IMR-90 (cell line): Measurements from ENCODE around the gene RUNX2. TPM values are rescaled to one million over a fixed set of nuclear protein-coding genes. Genes with fewer than 3 reads are reported as not detected.

ENCODE experiments used
- ATAC-seq: fragments of 200-7000 bp; cut with Tn5 transposase; 2 replicates; pipeline ENCODE4 v1.9.1; 2020; ENCODE audit warnings: low read depth, mild to moderate bottlenecking, moderate library complexity
- BruUV-seq: library from RNA; stranded (reverse); fragments of 400-500 nt; replicated peaks from 2 replicates; lab custom pipeline; 2021; lab: Mats Ljungman, UMichigan
- CTCF ChIA-PET: fragments of 300-600 bp; formaldehyde crosslinking; extraction: SDS; loops from one replicate; lab custom pipeline; 2021; ENCODE audit warnings: antibody characterized with exemption; lab: Yijun Ruan, JAX
- POLR2A ChIA-PET: fragments of 300-600 bp; sonication (Branson Sonifier 250); formaldehyde crosslinking; loops from one replicate; lab custom pipeline; 2022; ENCODE audit warnings: antibody characterized with exemption; ENCODE audit not compliant: unreplicated experiment; lab: Charles Lee
- DNase-seq: peaks from one replicate; pipeline ENCODE4 v3.0.0; 2013
- H2AFZ ChIP-seq: replicated peaks from 2 replicates; pipeline ENCODE3; 2013; ENCODE audit warnings: low read length, mild to moderate bottlenecking; ENCODE audit not compliant: poor library complexity
- H2AK5ac ChIP-seq: 2 replicates; pipeline ENCODE4 v1.6.1; 2013; ENCODE audit warnings: low read depth, low read length, inconsistent platforms
- H2AK9ac ChIP-seq: replicated peaks from 2 replicates; pipeline ENCODE3; 2013; ENCODE audit warnings: mild to moderate bottlenecking, low read depth, low read length, moderate library complexity; ENCODE audit not compliant: poor library complexity
- H2BK120ac ChIP-seq: 2 replicates; pipeline ENCODE4 v1.6.1; 2013; ENCODE audit warnings: low read depth, low read length, inconsistent platforms
- H2BK15ac ChIP-seq: 3 replicates; pipeline ENCODE4 v1.6.1; 2013; ENCODE audit warnings: low read depth, low read length, inconsistent platforms
- H2BK20ac ChIP-seq: 2 replicates; pipeline ENCODE4 v1.6.1; 2013; ENCODE audit warnings: low read depth, mild to moderate bottlenecking, inconsistent platforms, low read length, moderate library complexity
- H2BK5ac ChIP-seq: 2 replicates; pipeline ENCODE4 v1.6.1; 2013; ENCODE audit warnings: mild to moderate bottlenecking, low read depth, low read length, inconsistent platforms; ENCODE audit not compliant: poor library complexity, severe bottlenecking
- H3K14ac ChIP-seq: replicated peaks from 2 replicates; pipeline ENCODE4 v1.6.1; 2013; ENCODE audit warnings: low read depth, low read length, inconsistent platforms
- H3K18ac ChIP-seq: 2 replicates; pipeline ENCODE4 v1.6.1; 2013; ENCODE audit warnings: low read depth, low read length, control low read depth
- H3K23ac ChIP-seq: 2 replicates; pipeline ENCODE4 v1.6.1; 2013; ENCODE audit warnings: low read depth, low read length, inconsistent platforms
- H3K27ac ChIP-seq: 2 replicates; pipeline ENCODE4 v1.5.1; 2013; ENCODE audit warnings: mild to moderate bottlenecking, control low read depth, low read length; ENCODE audit not compliant: insufficient read depth
- H3K27me3 ChIP-seq: 2 replicates; pipeline ENCODE4 v1.6.1; 2013; ENCODE audit warnings: low read length; ENCODE audit not compliant: control insufficient read depth, insufficient read depth
- H3K36me3 ChIP-seq: 2 replicates; pipeline ENCODE4 v1.6.1; 2013; ENCODE audit warnings: low read length, mixed read lengths; ENCODE audit not compliant: control insufficient read depth, insufficient read depth
- H3K4ac ChIP-seq: 2 replicates; pipeline ENCODE4 v1.6.1; 2013; ENCODE audit warnings: low read depth, low read length, inconsistent platforms
- H3K4me1 ChIP-seq: 2 replicates; pipeline ENCODE4 v1.6.1; 2013; ENCODE audit warnings: low read length, mixed read lengths; ENCODE audit not compliant: control insufficient read depth, insufficient read depth
- H3K4me2 ChIP-seq: 2 replicates; pipeline ENCODE4 v1.6.1; 2013; ENCODE audit warnings: low read depth, mild to moderate bottlenecking, control low read depth, low read length, moderate library complexity
- H3K4me3 ChIP-seq: 2 replicates; pipeline ENCODE4 v1.5.1; 2013; ENCODE audit warnings: low read depth, mild to moderate bottlenecking, control low read depth, low read length, moderate library complexity; ENCODE audit not compliant: insufficient read depth
- H3K56ac ChIP-seq: 2 replicates; pipeline ENCODE4 v1.6.1; 2013; ENCODE audit warnings: low read length, inconsistent platforms; ENCODE audit not compliant: insufficient read depth; ENCODE audit errors: extremely low read depth
- H3K79me1 ChIP-seq, 2 experiments: 2 replicates each; pipeline ENCODE4 v1.6.1; 2013; ENCODE audit warnings: low read length in 2 of 2, inconsistent platforms in 1 of 2, low read depth in 1 of 2
- H3K9ac ChIP-seq: 2 replicates; pipeline ENCODE4 v1.6.1; 2013; ENCODE audit warnings: low read depth, low read length, control low read depth
- H3K9me1 ChIP-seq: 2 replicates; pipeline ENCODE4 v1.6.1; 2013; ENCODE audit warnings: low read length, inconsistent platforms; ENCODE audit not compliant: insufficient read depth
- H3K9me3 ChIP-seq: 2 replicates; pipeline ENCODE4 v1.6.1; 2013; ENCODE audit warnings: low read length; ENCODE audit not compliant: control insufficient read depth, insufficient read depth
- H4K20me1 ChIP-seq: 2 replicates; pipeline ENCODE4 v1.6.1; 2013; ENCODE audit warnings: low read length, inconsistent platforms; ENCODE audit not compliant: insufficient read depth
- H4K5ac ChIP-seq: 2 replicates; pipeline ENCODE4 v1.6.1; 2013; ENCODE audit warnings: mild to moderate bottlenecking, low read depth, low read length, control low read depth
- H4K8ac ChIP-seq, 2 experiments: 2 replicates each; pipeline ENCODE4 v1.6.1; 2013; ENCODE audit warnings: low read depth in 2 of 2, low read length in 2 of 2, control low read depth in 1 of 2, inconsistent platforms in 1 of 2
- H4K91ac ChIP-seq: 2 replicates; pipeline ENCODE4 v1.6.1; 2013; ENCODE audit warnings: low read depth, low read length, inconsistent platforms; ENCODE audit not compliant: insufficient read depth
- CEBPB ChIP-seq: IDR thresholded peaks from 2 replicates; pipeline ENCODE4 v1.6.1; 2012; ENCODE audit warnings: low read depth, low read length, improper control_type of control experiment
- CHD1 ChIP-seq: IDR thresholded peaks from 2 replicates; pipeline ENCODE4 v1.6.1; 2012; ENCODE audit warnings: low read depth, low read length, improper control_type of control experiment
- FOS ChIP-seq: fragments of 150-350 bp; IDR thresholded peaks from 2 replicates; pipeline ENCODE4 v1.6.1; 2016; ENCODE audit warnings: low read depth, low read length
- MAFK ChIP-seq: IDR thresholded peaks from 2 replicates; pipeline ENCODE4 v1.6.1; 2012; ENCODE audit warnings: low read depth, low read length, improper control_type of control experiment
- MXI1 ChIP-seq: IDR thresholded peaks from 2 replicates; pipeline ENCODE4 v1.6.1; 2012; ENCODE audit warnings: low read depth, mild to moderate bottlenecking, low read length, moderate library complexity, borderline replicate concordance
- NFE2L2 ChIP-seq: fragments of 150-350 bp; IDR thresholded peaks from 2 replicates; pipeline ENCODE4 v1.6.1; 2016; ENCODE audit warnings: low read depth, mild to moderate bottlenecking, low read length
- RCOR1 ChIP-seq: IDR thresholded peaks from 2 replicates; pipeline ENCODE4 v1.6.1; 2012; ENCODE audit warnings: mild to moderate bottlenecking, low read length, improper control_type of control experiment; ENCODE audit not compliant: insufficient replicate concordance
- RFX5 ChIP-seq: IDR thresholded peaks from 2 replicates; pipeline ENCODE4 v1.8.0; 2012; ENCODE audit warnings: low read depth, mild to moderate bottlenecking, low read length, moderate library complexity
- SMC3 ChIP-seq: fragments of 150-350 bp; IDR thresholded peaks from 2 replicates; pipeline ENCODE4 v1.6.1; 2016; ENCODE audit warnings: low read depth, mild to moderate bottlenecking, antibody characterized with exemption, low read length, moderate library complexity
- WGBS, 2 experiments: methylation state at CpG; one replicate each; pipeline versions ENCODE4 v1.1.5 to v1.1.7; 2013; ENCODE audit warnings: missing lambda C conversion rate in 2 of 2; ENCODE audit not compliant: insufficient read length in 1 of 2; ENCODE audit errors: extremely low coverage in 2 of 2; 5-methylcytosine and 5-hydroxymethylcytosine counted together
- dilution Hi-C: fragments of 300-500 bp; cut with HindIII; formaldehyde crosslinking; loops from one replicate; pipeline ENCODE4 v1.14.3; 2018; ENCODE audit warnings: low sequenced_read_pairs; ENCODE audit not compliant: unreplicated experiment
- in situ Hi-C: fragments of 300-500 bp; cut with MboI; formaldehyde crosslinking; loops from 3 replicates; pipeline ENCODE4 v1.14.3; 2019; ENCODE audit warnings: low sequenced_read_pairs, inconsistent platforms, mixed read lengths
- intact Hi-C: fragments of 100-400 bp; cut with micrococcal nuclease; formaldehyde crosslinking; loops from 2 replicates; pipeline ENCODE4 v1.10.0; 2022
- polyA plus RNA-seq, 3 experiments: library from polyadenylated mRNA; depleted of rRNA; stranded (reverse); fragments of >200 nt; gene quantifications; 2 replicates each; pipeline ENCODE4 v1.2.3, GENCODE V29; 2012; ENCODE audit warnings: low replicate concordance in 1 of 3
- total RNA-seq: library from RNA; depleted of rRNA; stranded (reverse); fragments of >200 nt; gene quantifications from 2 replicates; pipeline ENCODE4 v1.2.3, GENCODE V29; 2012
- TF ChIP-seq, protein P1 (sequence below): conservative IDR thresholded peaks from 2 replicates; pipeline ENCODE4 v1.5.1; 2012; ENCODE audit warnings: mild to moderate bottlenecking, low read depth, low read length, improper control_type of control experiment
- TF ChIP-seq, protein P2 (sequence below): fragments of 150-350 bp; IDR thresholded peaks from 2 replicates; pipeline ENCODE4 v1.6.1; 2016; ENCODE audit warnings: low read depth, mild to moderate bottlenecking, low read length, moderate library complexity, borderline replicate concordance

Gene RUNX2
- total and polyA plus RNA-seq, 2 of the 4 experiments (the other 2 are of a cell fraction) = 2.3 to 4.7 TPM

DNA sequence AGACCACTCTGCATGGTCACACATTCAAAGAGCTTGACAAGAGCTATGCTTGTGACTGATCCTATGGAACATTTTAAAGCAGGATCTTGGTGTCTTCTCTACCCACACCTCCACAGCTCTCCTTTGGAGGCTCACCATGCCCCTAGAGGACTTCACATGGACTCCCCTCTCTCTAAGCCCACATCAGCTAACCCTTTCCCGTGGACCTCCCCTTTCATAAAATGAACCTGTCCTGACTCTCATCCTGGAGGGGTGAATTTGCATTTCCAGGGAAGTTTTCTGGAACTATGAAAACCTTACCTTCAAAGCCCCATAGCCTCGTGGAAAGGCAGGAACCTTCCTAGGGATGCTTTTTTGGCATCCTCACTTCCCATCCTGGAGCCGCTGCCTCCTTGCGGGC lies 234.0 kb downstream of the RUNX2 start:
- Histone ChIP-seq H4K91ac (no peak overlapping the region), H2BK120ac (no peak overlapping the region), H3K14ac (no peak overlapping the region), H3K79me1 (no peaks in the 10 kb centered on the region), H3K4ac (no peak overlapping the region), H4K8ac (no peak overlapping the region), H2BK5ac (no peak overlapping the region), H3K4me1 (no peaks in the 10 kb centered on the region), H3K4me2 (no peak overlapping the region), H3K9me1 (peaks cover 2% of the 10 kb centered on the region; the same call in 1 of the 2 replicates), H3K56ac (no peak overlapping the region), H3K27me3 (no peaks in the 10 kb centered on the region), H3K27ac (no peak overlapping the region), H3K36me3 (no peaks in the 10 kb centered on the region), H3K18ac (no peak overlapping the region), H4K5ac (no peak overlapping the region), H2AK5ac (no peak overlapping the region), H3K23ac (no peak overlapping the region), H2AK9ac (no peak overlapping the region), H2AFZ (no peak overlapping the region), H2BK20ac (no peak overlapping the region), H4K20me1 (no peaks in the 10 kb centered on the region), H2BK15ac (no peak overlapping the region), H3K9me3 (no peaks in the 10 kb centered on the region), H3K9ac (no peak overlapping the region), H3K4me3 (no peak overlapping the region)
- DNase-seq (no peak), ATAC-seq (no peak)
- CTCF ChIA-PET = no interaction called here
- no TSS peak for BruUV-seq
- intact Hi-C loops (no loop called here), dilution Hi-C loops (no loop called here), in situ Hi-C loops (no loop called here)
- POLR2A ChIA-PET = no interaction called here
- WGBS, 2 experiments = no CpG with 5 or more reads among the region's 4 CpGs
- TF ChIP-seq, protein P1, sequence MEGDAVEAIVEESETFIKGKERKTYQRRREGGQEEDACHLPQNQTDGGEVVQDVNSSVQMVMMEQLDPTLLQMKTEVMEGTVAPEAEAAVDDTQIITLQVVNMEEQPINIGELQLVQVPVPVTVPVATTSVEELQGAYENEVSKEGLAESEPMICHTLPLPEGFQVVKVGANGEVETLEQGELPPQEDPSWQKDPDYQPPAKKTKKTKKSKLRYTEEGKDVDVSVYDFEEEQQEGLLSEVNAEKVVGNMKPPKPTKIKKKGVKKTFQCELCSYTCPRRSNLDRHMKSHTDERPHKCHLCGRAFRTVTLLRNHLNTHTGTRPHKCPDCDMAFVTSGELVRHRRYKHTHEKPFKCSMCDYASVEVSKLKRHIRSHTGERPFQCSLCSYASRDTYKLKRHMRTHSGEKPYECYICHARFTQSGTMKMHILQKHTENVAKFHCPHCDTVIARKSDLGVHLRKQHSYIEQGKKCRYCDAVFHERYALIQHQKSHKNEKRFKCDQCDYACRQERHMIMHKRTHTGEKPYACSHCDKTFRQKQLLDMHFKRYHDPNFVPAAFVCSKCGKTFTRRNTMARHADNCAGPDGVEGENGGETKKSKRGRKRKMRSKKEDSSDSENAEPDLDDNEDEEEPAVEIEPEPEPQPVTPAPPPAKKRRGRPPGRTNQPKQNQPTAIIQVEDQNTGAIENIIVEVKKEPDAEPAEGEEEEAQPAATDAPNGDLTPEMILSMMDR = no peak
- TF ChIP-seq SMC3 = no peak
- no peak for TF ChIP-seq CEBPB
- TF ChIP-seq RFX5 = no peak
- TF ChIP-seq CHD1 = no peak
- TF ChIP-seq, protein P2, sequence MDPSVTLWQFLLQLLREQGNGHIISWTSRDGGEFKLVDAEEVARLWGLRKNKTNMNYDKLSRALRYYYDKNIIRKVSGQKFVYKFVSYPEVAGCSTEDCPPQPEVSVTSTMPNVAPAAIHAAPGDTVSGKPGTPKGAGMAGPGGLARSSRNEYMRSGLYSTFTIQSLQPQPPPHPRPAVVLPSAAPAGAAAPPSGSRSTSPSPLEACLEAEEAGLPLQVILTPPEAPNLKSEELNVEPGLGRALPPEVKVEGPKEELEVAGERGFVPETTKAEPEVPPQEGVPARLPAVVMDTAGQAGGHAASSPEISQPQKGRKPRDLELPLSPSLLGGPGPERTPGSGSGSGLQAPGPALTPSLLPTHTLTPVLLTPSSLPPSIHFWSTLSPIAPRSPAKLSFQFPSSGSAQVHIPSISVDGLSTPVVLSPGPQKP = no peak
- no peak for TF ChIP-seq MXI1
- TF ChIP-seq MAFK = no peak
- TF ChIP-seq FOS = no peak
- TF ChIP-seq RCOR1 = no peak
- no peak for TF ChIP-seq NFE2L2
